ENCODE data around the gene COQ2.

DNA sequence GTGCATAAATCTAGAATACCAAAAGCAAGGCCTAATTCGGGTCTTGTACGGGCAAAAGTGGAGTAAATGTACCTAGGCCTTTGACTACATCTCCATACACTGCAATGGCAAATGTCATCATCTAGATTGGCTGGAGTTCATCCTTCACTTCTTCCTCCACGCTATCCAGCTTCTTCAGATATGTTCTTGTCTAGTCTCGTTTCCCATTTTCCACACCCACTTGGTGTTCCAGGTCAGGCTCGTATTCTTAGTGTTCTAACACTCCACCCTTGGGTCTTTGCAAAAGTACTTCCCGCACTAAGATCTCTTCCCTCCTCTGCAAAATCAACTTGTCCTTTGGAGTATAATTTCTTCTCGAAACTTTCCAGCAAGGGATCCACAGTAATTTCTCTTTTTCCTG, 1.4 kb downstream of the COQ2 start:
- TF ChIP-seq, protein P1, sequence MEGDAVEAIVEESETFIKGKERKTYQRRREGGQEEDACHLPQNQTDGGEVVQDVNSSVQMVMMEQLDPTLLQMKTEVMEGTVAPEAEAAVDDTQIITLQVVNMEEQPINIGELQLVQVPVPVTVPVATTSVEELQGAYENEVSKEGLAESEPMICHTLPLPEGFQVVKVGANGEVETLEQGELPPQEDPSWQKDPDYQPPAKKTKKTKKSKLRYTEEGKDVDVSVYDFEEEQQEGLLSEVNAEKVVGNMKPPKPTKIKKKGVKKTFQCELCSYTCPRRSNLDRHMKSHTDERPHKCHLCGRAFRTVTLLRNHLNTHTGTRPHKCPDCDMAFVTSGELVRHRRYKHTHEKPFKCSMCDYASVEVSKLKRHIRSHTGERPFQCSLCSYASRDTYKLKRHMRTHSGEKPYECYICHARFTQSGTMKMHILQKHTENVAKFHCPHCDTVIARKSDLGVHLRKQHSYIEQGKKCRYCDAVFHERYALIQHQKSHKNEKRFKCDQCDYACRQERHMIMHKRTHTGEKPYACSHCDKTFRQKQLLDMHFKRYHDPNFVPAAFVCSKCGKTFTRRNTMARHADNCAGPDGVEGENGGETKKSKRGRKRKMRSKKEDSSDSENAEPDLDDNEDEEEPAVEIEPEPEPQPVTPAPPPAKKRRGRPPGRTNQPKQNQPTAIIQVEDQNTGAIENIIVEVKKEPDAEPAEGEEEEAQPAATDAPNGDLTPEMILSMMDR (IDR thresholded peaks at IDR 0.05 in 8 of 11, conservative IDR thresholded peaks at IDR 0.05 in 3 of 11): no peak
- TF ChIP-seq POLR2A (IDR thresholded peaks at IDR 0.05): no peak
- no peak for TF ChIP-seq POLR2AphosphoS5 (IDR thresholded peaks at IDR 0.05)
